ENCODE measurements around the gene MSL3B.
A peak's percentile ranks its signal among the peaks of the same experiment; 100 is the strongest.

Gene MSL3B

GRCh38 chr2:233852056-233852455 is 16.1 kb downstream of the MSL3B start:
- in situ Hi-C loops (cut with MboI) (loop anchor here (25.0 kb wide), 1 partner anchor 685 kb away; no protein-coding TSS in a partner anchor), intact Hi-C loops (cut with micrococcal nuclease) (loop anchor here (10.0 kb wide), 1 partner anchor 1263 kb away; no protein-coding TSS in a partner anchor)
- WGBS (ENCODE audit: insufficient coverage, low coverage, missing lambda C conversion rate) = 74% methylated on average over 3 of the region's 3 CpGs
- Histone ChIP-seq H3K4me1 (replicated peaks in 1 of 2; ENCODE audit: control insufficient read depth in 2 of 2, insufficient read depth in 2 of 2, low read length in 2 of 2) (peaks cover 14 to 16% of the 10 kb centered on the region in 2 experiments; a peak in 4 of 5 replicates), H3K27ac (ENCODE audit: extremely low read depth, low read depth, low read length) (no peak overlapping the region; the same call in 2 of the 3 replicates), H3K36me3 (ENCODE audit: control insufficient read depth, insufficient read depth, low read length) (peaks cover 65% of the 10 kb centered on the region), H4K20me1 (replicated peaks; ENCODE audit: control insufficient read depth, insufficient read depth, low read length) (no peaks in the 10 kb centered on the region), H3K4me2 (ENCODE audit: insufficient read depth, low read length) (peak overlapping the region; percentile 98), H3K27me3 (ENCODE audit: control insufficient read depth in 2 of 2, insufficient read depth in 2 of 2, low read length in 2 of 2) (no peaks in the 10 kb centered on the region), H3K4me3 (peak overlapping the region; percentile 98; the same call in 1 of the 2 replicates), H3K9ac (ENCODE audit: insufficient read depth in 1 of 2, low read depth in 2 of 2, low read length in 2 of 2) (peak overlapping the region in 1 of 2 experiments; percentile 98; a peak in 3 of 4 replicates), H3K9me3 (replicated peaks; ENCODE audit: control insufficient read depth, insufficient read depth, low read depth, low read length) (no peaks in the 10 kb centered on the region), H3K79me2 (ENCODE audit: control insufficient read depth, insufficient read depth, low read length) (peaks cover 72% of the 10 kb centered on the region), H2AFZ (ENCODE audit: low read depth, low read length) (no peak overlapping the region), H3K9me1 (ENCODE audit: control insufficient read depth, insufficient read depth, low read length) (peaks cover 4% of the 10 kb centered on the region)
- ChIA-PET CTCF (ENCODE audit: low intra/inter-chr PET ratio) (no interaction called here), POLR2A (interaction anchor here (0.9 kb wide), 1 partner anchor 19 kb away, joined by 3 read pairs; no protein-coding TSS in a partner anchor)
- DNase-seq (ENCODE audit: extremely low read depth in 1 of 4, low spot score in 3 of 4) (no peak), ATAC-seq (no peak), FAIRE-seq (no peak)
- TF ChIP-seq ZNF77 (CRISPR knock-in tag; IDR thresholded peaks at IDR 0.05) (no peak), SMARCA4 (IDR thresholded peaks at IDR 0.05) (no peak), RAD51 (IDR thresholded peaks at IDR 0.05; ENCODE audit: borderline replicate concordance, low read depth) (no peak), ZNF75A (CRISPR knock-in tag; IDR thresholded peaks at IDR 0.05) (no peak), BHLHE40 (IDR thresholded peaks at IDR 0.05; ENCODE audit: low read length) (0 out of 2 replicates have a peak, but pooled peaks have one; percentile 24)
- TF ChIP-seq, protein P1, sequence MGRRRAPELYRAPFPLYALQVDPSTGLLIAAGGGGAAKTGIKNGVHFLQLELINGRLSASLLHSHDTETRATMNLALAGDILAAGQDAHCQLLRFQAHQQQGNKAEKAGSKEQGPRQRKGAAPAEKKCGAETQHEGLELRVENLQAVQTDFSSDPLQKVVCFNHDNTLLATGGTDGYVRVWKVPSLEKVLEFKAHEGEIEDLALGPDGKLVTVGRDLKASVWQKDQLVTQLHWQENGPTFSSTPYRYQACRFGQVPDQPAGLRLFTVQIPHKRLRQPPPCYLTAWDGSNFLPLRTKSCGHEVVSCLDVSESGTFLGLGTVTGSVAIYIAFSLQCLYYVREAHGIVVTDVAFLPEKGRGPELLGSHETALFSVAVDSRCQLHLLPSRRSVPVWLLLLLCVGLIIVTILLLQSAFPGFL (CRISPR knock-in tag; IDR thresholded peaks at IDR 0.05) = no peak
- no TSS peak for BruUV-seq (replicated peaks)

All from K562 (cell line).